ENCODE data around the gene NCK2.

DNA sequence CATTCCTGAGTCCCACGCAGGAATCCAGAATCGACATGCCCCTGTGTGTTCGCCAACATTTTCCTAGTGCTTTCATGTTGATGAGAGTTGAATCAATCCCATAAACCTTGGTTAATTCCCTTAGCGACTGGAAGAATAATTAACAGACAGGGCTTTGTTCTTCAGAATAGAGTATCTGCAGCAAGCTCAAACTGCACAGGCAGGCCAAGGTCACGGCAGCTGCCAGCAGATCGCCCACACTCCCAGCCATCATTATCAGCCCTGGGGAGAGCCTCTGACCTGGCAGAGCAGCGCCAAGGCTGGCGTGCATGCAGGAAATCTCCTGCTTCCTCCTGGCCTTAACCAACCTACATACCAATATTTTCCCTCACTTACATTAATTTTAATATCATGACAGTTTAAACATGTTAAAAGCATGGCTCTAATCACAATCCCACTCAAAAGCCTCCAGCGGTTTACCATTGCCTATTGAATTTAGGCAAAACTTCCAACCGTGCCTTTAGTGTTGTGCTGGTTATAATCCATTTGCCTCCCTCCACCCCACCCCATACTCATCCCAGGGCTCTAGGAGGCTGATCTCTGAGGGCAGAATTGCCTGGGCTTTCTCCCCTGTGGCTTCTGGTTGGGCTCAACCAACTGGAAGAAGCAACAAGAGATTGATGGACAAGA is 46.8 kb upstream of the NCK2 start:
- TF ChIP-seq CTCF (IDR thresholded peaks at IDR 0.05): no peak
- no peak for TF ChIP-seq MXI1 (IDR thresholded peaks at IDR 0.05; ENCODE audit: low read depth, low read length)
- TF ChIP-seq GATA2 (CRISPR knock-in tag; IDR thresholded peaks at IDR 0.05): no peak
- no peak for TF ChIP-seq SIN3A (IDR thresholded peaks at IDR 0.05; ENCODE audit: borderline replicate concordance, low read depth, low read length)

All from SK-N-SH (cell line).